HG02610 (cell line): ENCODE measurements around the gene CPM.
A peak's percentile ranks its signal among the peaks of the same experiment; 100 is the strongest.

Experiments
- ATAC-seq: cut with Tn5 transposase; IDR thresholded peaks from one replicate; pipeline ENCODE4 v1.9.1; 2021; ENCODE audit warnings: mild to moderate bottlenecking, moderate library complexity; ENCODE audit not compliant: unreplicated experiment

CPM gene

DNA sequence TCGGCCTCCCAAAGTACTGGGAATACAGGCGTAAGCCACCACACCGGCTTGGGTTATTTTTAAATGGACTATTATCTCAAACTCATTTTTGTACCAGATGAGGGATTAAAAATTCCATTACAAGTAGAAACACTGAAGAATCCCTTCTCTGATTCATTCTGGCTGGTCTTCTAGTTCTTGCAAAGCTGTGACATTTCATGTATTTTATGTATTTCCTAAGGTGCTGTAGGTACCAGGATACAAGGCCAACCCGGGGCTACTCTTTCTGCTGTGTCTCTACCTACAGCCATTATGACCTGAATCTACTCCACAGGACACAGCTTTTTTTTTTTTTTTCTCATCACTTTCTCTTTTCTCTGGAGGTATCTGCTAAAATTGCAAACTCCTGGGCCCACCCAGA lies 24.9 kb downstream of the CPM start:
- no peak for ATAC-seq

DNA sequence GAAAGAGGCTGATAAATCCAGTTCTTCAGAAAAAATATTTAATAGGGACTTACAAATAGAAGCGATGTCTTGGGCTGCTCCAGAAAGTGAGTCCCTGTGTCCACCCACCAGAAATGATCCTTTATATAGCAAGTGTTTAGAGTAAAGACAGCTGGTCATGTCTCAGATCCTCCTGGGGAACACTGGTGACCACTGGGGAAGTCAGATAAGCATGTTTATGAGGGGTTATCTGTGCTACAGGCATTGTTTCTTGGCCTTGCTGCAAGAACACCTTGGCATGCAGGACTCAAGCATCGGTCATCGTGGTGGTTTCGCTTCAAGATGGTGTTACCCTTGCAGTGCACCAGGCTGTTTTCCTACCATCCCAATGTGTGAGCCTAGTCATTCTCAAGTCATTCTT lies 27.2 kb downstream of the CPM start:
- ATAC-seq: no peak

DNA sequence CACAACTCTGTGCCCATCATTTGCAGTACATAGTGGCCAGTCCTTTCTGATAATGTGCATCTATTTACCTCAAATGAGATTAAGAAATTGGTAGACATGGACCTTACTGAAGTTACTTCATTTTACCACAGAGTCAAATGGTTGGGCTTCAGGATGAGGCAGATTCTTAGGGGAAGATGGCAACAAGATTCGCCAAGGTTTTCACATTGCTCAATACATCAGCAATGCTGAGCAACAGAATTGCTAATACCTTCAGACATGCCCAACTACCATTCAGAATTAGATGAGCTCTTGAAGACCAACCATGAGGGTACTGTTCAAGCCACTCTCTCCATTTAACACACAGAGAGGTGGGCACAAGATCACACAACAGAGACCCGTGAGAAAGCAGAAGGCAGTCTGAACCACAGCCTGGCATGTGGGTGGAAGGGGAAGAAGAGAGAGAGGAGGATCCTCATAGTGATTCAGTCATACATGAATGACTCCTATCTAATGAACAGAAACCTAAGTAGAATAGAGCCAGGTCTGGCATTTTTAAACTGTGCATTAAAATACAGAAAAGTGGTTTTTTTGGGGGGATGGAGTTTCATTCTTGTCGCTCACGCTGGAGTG lies 28.5 kb downstream of the CPM start:
- ATAC-seq: no peak

DNA sequence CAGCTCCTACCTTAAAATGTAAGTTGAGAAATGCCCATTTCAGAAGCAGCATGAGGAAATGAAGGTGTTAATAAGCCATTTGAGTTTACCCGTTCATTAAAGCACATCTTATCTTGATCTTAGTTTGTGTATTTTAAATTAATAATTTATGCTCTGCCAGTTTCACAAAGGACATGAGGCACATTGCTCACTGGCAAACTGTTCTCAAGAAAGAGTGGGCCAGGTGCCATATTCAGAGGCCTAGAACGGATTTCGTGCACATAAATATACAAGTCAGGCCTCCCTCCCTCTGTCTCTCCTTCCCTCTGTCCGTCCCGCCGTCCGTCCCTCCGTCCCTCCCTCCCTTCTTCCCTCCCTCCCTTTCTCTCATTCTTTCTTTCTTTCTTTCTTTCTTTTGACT lies 29.5 kb downstream of the CPM start:
- no peak for ATAC-seq

DNA sequence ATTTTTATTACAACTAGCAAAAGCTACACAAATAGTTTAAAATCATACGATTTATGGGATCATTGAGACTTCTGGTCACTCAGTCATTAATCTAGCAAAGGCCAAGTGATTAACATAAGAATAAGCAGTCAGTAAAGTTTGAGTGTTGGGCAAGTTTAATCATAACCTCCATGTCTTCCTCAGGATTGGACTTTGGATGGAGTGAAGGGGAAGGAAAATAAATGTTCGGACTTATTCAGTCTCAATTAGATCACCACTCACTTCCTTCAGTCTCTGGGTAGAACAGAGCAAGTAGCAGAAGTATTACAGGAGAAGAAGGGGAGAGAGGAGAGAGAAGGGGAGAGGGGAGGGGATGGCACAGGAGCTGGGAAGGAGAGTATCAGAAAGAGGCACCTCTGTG lies 31.4 kb downstream of the CPM start:
- ATAC-seq: no peak

DNA sequence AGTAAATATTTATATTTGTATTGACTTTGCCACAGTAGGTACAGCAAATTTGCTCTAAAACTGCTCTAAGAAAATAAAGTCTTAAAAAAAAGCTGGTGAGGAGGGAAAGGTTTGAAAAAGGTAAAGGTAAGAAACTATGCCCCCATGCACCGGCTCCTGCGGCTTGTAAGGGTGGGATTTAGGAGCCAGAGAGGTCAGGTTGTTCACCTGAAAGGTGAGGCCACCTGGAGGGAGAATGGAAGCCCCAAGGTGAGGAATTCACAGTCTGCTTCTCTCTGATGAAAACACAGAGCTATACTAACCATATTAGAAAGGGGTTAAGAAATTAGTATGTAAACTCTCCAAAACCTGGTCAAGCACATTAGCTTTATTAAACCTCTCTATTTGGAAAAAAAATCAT lies 31.8 kb downstream of the CPM start:
- ATAC-seq: no peak

DNA sequence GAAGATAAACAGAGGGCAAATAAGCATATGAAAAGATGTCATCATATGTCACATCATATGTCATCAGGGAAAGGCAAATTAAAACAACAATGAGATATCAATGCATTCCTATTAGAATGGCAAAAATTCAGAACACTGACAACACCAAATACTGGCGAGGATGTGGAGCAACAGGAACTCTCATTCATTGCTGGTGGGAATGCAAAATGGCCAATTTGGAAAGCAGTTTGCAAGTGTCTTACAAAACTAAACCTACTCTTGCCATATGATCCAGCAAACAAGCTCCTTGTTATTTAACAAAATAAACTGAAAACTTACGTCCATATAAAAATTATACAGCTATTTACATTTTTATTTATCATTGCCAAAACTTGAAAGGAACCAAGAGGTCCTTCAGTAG lies 32.7 kb downstream of the CPM start:
- ATAC-seq: no peak

DNA sequence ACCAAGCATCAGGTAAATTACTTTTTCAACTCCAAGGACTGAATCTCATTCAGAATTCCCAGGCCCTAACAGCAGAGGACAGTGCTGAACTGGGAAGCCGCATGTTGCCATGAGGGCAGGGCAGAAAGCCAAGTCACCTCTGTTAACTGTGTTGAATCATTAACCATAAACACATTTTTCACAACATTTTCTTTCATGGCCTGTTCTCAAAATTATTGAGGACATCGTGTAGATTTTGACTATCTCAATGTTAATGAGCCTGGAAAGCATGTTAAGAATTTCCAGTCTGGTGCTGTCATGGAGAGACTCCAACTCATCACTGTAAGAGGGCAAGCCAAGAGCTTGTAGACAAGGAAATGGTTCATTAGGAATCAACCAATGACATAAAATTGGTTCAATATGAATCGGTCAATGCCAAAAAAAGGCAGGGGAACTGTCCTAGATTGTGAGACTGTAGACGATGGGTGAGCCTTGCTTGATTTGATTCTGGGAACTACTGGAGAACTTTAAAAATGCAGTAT lies 33.7 kb downstream of the CPM start:
- no peak for ATAC-seq

DNA sequence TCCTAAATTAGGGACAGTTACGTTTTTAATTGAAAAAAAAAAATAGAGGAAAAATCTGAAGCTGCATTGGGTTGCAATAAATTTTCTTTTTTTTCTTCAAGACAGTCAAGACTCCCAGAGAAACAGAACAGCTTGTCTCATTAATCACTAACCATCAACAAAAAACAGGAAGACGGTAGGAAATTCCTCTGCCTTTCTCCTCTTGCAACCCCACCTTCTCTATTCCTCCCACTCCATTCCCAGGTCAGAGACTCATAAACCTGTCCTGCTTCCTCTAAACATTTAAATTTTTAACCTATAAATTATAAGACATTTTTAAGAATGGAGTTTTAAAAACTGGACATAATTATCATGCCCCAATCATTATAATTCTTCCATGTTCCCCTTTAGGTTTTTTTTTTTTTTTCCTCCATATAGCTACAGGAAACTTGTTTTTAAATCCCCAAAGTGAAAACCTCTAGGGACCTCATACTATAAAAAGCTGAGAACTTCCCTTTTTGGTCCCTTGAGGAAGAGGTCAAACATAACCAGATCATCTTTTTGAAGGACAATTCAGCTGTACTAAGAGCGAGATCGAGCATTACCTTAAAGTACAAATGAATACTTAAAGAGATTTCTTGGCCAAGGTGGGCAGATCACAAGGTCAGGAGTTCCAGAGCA lies 36.0 kb downstream of the CPM start:
- peak; percentile 45 for ATAC-seq

DNA sequence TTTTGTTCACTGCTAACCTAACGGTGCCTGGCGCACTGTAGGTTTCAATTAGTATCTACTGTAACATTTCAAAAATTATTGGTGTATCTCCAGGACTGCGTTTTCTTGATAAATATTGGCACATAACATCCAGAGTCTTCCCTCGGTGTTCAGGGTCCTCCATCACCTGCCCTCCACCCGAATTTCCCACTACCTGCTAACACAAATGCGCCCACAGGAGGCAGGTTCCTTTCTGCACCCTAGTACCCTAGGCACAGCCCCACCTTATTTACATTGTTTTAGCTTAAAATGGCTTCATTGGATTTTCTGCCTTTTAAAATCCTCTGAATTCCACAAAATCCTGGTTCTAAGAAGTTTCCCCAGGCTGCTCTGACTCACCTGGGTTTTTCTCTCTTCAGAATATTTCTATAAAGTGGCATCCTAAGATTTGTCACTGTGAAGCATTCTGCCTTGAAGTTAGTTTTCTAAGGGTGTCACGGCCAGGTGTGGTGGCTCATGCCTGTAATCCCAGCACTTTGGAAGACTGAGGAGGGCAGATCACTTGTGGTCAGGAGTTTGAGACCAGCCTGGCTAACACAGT lies 38.6 kb downstream of the CPM start:
- ATAC-seq: no peak

DNA sequence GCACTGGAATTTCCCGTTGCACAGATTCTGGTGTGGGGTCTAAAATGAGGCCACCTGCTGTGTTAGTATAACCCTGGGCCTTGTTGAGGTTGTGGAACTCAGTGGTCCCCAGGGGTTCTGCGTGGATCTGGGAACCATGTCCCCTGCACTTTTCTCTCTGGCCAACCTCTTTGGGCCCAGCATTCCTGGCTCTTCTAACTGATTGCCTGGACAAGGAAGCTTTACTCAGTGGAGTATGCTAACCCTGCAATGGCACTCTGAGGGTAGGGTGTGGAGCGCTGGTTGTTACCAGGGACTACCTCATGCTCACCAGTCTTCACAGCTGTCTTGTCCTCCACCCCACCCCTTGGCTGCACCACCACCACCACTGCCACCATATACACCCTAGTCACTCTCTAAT lies 39.2 kb downstream of the CPM start:
- ATAC-seq: no peak

DNA sequence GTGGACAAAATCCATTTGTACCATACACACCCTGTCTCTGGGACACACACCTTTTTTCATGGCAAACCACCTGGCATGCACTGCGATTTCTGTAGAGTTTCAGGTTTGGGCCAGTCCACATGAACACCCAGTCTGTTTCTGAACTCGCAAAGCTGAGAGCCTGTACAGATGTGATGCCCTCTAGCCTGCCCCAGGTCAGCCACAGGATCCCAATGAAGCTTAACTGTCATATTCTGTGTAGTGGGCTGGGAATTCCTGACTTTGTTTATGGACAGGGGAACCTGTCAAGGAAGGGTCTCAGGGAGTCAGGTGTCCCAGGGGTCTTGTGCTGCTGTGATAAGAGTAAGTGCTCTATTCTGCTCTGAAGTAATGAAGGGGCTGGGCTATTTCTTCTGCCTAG lies 39.8 kb downstream of the CPM start:
- ATAC-seq: no peak

DNA sequence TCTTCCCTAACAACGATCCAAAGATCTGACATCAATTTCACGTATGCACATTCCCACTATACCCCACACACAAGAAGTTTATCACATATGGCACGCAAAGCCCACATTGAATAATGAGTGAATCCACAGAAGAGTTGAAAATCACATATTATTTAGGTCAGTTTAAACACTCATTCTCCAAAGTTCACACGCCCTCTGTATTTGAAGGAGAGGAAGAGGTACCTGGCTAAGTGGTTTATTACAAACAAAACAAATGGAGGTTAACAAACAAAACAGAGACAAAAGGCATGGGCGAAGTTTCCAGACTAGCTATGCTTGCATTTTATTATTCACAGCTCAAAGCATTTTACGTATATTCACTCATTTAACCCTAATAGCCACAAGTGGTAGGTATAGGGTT lies 41.8 kb downstream of the CPM start:
- ATAC-seq: no peak

DNA sequence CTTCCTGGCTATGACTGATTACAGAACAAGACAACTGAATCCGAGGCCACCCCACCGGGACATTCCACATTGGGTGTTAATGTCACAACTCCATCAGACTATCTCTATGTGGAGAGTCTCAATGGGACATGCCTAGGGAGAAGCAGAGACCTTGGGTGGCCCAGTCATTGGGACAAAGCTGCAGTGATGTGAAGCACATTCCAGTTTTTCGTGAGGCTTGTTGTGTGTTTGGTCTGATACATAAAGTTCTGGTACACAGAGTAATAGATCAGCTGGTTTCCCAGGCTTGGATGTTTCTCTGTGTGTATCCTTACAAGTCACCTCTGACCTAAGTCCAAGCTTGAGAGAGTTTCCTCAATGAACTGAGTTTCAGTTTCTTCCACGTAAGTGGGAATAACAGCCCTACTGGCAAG lies 42.3 kb downstream of the CPM start:
- no peak for ATAC-seq

DNA sequence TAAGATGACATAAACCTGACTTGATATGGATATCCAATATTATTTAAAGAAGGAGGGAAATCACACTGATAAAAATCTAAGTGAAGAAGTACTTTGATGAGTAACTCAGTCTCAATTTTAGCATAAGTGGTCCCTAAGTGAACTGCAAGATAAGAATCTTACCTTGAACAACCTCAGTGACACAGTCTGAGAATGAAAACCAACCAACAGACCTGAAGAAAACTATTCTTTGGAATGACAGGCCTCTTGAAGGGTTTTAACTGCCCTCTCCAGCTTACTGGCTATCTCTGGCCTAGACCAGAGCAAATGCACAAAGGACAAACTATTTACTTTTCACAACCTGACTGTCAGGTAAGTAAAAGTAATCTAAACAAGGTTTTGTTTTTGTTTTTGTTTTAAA lies 44.7 kb downstream of the CPM start:
- ATAC-seq: no peak

DNA sequence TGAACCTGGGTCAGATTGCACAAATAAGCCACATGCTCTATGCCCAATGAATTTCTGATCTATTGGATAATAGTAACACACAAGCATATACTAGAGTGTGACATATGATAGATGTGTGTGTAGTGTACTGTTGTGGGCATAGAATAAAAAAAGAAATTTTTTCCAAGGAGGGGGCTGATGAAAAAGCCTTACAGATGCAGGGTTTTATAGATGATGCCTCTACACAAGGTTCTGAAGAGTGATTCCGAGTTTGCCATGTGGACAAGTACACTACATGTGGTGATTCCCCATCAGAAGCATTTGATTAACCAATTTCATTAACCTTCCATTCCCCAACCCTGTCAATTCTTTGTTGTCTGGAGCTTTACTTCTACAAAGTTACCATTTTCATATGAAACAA lies 45.3 kb downstream of the CPM start:
- no peak for ATAC-seq

DNA sequence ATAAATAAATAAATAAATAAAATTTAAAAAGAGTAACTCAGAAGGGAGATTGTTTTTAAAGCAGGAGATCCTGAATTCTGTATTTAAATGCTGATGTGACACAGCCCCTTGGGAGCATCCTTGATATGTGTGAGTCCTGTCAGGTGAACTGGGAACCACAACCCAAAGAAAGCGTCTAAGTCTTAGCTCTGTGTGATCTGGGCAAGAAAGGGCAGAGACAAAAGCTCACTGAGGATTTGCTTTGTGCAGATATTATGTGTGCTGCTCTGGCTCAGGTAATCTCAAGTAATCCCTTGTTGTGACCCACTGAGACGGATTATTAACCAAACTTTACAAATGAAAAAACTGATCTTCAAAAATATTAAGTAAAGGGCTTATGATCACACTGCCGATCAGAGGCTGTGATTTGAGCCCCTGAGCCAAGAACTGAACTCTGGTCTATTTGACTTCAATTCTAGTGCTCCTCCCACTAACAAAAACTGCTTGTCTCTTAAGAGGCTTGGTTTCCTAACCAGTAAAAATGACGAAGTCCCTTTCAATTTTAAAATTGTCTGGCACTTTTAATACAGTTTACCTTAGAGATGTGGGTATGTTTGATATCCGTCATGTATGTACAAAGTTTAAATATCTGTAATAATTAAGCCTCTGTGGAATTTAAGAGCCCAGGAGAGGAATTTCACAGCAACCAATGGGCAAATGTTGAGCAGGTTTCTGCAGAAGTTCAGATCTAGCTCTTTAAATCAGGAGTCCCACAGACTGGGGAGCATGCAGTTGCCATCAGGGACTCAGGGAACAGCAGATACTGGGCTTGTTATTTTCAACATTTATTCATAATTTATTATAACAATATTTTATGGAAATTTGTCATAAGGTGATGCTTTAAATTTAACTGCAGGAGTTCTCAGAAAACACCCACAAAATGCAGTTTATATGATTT lies 46.1 kb downstream of the CPM start:
- no peak for ATAC-seq

DNA sequence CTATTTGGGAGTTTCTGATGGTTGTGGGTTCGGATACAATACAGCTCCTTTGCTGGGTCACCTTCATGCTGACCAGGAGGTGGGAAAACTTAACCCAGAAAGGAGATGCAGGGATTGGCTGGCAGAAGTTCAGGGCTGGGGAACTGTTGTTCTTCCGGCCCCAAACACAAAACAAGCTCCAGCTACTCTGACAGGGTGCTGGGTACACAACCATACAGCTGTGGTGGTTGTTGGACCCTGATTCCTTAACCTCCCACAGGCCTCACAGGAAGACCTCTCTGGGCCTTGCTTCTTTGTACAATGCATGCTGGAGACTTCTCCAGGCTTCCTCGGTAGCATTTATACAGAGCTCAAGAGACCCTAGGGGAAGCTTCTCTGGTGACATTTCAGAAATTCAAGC lies 47.6 kb downstream of the CPM start:
- no peak for ATAC-seq

DNA sequence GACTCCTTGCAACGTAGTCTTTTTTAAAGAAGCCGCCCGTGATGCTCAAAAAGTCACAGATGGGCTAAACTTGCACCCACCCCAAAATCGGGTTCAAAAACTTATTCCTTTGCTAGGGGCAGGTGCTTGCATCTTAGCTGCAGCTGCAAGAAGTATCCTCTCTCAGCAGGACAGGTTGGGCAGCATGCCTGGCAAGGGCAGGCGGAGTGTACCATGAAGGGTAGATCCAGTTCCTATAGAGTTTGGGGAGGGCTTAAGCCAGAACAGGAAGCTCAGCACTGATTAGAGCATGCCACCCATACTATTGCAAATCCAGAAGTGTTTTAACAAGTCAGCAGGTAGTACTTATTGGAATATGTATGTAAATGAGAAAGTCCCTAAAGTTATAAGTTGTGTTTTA lies 48.7 kb downstream of the CPM start:
- no peak for ATAC-seq

DNA sequence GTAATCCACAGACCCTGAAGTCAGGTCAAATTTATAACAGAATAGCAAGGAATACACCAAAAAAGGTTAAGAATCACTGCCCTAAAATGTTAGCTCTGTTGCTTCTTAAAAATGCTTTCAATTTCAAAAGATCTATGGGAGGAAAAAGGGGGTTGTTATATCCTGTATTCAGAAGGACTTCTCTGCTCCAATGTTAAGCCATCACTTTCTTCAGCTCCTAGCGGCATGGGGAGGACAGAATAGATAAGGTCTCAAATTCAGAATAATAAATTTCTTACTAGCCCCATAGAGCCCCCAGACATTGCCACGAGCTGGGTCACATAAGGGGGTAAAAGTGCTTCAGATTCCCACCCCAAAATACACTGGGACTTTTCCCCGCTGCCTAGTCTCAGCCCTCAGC lies 49.8 kb downstream of the CPM start:
- ATAC-seq: no peak

DNA sequence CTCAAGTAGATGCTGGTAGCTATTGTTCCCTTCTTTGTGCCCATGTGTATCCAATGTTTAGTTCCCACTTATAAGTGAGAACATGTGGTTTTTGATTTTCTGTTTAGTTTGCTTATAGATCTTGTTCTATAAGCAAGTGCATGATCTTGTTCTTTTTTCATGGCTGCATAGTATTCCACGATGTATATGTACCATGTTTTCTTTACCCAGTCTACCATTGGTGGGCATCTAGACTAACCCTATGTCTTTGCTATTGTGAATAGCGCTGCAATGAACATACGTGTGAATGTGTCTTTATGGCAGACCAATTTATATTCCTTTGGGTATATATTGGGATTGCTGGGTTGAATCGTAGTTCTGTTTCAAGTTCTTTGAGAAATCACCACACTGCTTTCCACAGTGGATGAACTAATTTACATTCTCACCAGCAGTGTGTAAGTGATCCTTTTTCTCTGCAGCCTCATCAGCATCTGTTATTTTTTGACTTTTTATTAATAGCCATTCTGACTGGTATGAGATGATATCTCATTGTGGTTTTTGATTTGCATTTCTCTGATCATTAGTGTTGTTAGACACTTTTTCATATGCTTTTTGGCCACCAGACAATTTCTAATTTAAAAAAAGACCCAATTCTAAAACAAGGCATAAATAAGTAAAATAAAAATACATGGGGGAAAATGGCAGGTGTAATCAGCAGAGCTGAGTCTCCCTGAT lies 50.6 kb downstream of the CPM start:
- no peak for ATAC-seq
